Neural crest cell (in vitro differentiated cells): ENCODE measurements around the gene TEAD3. TPM values are rescaled to one million over a fixed set of nuclear protein-coding genes. Genes with fewer than 3 reads are reported as not detected.

ENCODE experiments used
- DNase-seq: peaks from one replicate; pipeline ENCODE4 v3.0.0; 2021; ENCODE audit warnings: low read depth, mixed read lengths, low spot score
- H3K27ac Mint-ChIP-seq: one replicate; pipeline ENCODE4 v1.8.0; 2021; ENCODE audit warnings: mild to moderate bottlenecking, mixed read lengths; ENCODE audit not compliant: unreplicated experiment
- H3K27me3 Mint-ChIP-seq: 2 replicates; pipeline ENCODE4 v1.8.0; 2021; ENCODE audit warnings: low read depth, mild to moderate bottlenecking, mixed read lengths
- H3K36me3 Mint-ChIP-seq: 2 replicates; pipeline ENCODE4 v1.8.0; 2021; ENCODE audit warnings: low read depth, mild to moderate bottlenecking, mixed read lengths
- H3K4me1 Mint-ChIP-seq: 2 replicates; pipeline ENCODE4 v1.8.0; 2021; ENCODE audit warnings: mixed read lengths
- H3K4me3 Mint-ChIP-seq: one replicate; pipeline ENCODE4 v1.8.0; 2021; ENCODE audit warnings: mild to moderate bottlenecking, mixed read lengths
- H3K9me3 Mint-ChIP-seq: 2 replicates; pipeline ENCODE4 v1.8.0; 2021; ENCODE audit warnings: mixed read lengths
- microRNA-seq: library from miRNA; unstranded; fragments of <30 nt; microRNA quantifications from one replicate; pipeline ENCODE4, GENCODE V29; 2020
- total RNA-seq: library from RNA; stranded (reverse); gene quantifications from 2 replicates; pipeline ENCODE4 v1.2.1, GENCODE V29; 2021
- TF ChIP-seq, protein P1 (sequence below): fragments of 200-600 bp; sonication (generic); conservative IDR thresholded peaks from 2 replicates; pipeline ENCODE4 v1.5.0; 2021; ENCODE audit warnings: antibody characterized with exemption, mild to moderate bottlenecking

Gene TEAD3
- total RNA-seq, 1 donor from 2014 or later = 19.2 TPM

DNA sequence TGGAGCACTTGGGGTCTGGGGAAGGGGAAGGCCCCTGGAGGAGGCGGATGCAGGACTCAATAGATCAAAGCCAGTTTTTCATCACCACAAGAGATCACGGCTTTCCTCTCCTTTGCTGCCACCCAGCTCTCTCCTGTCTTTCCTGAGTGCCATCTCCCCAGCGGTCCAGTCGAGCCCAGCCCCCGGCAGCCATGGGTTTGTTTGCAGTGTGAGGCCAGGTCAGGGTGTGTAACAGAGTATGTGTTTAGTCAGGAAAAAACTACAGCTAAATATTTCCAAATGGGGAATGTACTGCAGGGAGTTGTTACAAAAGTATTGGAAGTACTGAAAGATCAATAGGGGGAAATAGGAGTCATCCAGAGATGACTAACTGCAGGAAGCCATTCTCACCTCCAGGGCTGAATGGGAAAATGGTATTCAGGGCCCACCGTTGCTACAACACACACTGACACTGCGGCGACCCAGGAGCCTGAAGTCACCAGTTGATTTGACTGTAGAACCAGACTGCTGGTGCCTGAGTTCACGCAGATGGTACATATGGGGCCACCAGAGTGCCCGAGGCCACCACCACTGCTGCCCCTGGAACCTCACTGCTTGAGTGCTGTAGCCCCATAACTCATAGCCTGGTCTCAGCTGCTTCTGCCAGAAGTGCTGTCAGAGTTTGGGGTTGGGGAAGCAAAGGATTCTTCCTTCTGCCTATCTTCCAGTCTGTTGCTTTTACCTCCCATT lies 68.3 kb downstream of the TEAD3 start:
- peak overlapping the region; percentile 16 for H3K27ac Mint-ChIP-seq
- H3K4me1 Mint-ChIP-seq = peaks cover 10% of the 10 kb centered on the region
- TF ChIP-seq, protein P1, sequence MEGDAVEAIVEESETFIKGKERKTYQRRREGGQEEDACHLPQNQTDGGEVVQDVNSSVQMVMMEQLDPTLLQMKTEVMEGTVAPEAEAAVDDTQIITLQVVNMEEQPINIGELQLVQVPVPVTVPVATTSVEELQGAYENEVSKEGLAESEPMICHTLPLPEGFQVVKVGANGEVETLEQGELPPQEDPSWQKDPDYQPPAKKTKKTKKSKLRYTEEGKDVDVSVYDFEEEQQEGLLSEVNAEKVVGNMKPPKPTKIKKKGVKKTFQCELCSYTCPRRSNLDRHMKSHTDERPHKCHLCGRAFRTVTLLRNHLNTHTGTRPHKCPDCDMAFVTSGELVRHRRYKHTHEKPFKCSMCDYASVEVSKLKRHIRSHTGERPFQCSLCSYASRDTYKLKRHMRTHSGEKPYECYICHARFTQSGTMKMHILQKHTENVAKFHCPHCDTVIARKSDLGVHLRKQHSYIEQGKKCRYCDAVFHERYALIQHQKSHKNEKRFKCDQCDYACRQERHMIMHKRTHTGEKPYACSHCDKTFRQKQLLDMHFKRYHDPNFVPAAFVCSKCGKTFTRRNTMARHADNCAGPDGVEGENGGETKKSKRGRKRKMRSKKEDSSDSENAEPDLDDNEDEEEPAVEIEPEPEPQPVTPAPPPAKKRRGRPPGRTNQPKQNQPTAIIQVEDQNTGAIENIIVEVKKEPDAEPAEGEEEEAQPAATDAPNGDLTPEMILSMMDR = no peak
- H3K9me3 Mint-ChIP-seq = peaks cover 8% of the 10 kb centered on the region
- no peak overlapping the region for H3K4me3 Mint-ChIP-seq
- H3K27me3 Mint-ChIP-seq = no peaks in the 10 kb centered on the region
- DNase-seq = no peak
- peaks cover 15% of the 10 kb centered on the region for H3K36me3 Mint-ChIP-seq

- H3K4me1 Mint-ChIP-seq = peaks cover 10% of the 10 kb centered on the region
- H3K27ac Mint-ChIP-seq = no peak overlapping the region
- peaks cover 15% of the 10 kb centered on the region for H3K36me3 Mint-ChIP-seq
- H3K27me3 Mint-ChIP-seq = no peaks in the 10 kb centered on the region
- H3K4me3 Mint-ChIP-seq = no peak overlapping the region
- TF ChIP-seq, protein P1 = no peak
- DNase-seq = no peak
- peaks cover 8% of the 10 kb centered on the region for H3K9me3 Mint-ChIP-seq
These were observed 69.0 kb downstream of the TEAD3 start for GRCh38 chr6:35427851-35428321.

DNA sequence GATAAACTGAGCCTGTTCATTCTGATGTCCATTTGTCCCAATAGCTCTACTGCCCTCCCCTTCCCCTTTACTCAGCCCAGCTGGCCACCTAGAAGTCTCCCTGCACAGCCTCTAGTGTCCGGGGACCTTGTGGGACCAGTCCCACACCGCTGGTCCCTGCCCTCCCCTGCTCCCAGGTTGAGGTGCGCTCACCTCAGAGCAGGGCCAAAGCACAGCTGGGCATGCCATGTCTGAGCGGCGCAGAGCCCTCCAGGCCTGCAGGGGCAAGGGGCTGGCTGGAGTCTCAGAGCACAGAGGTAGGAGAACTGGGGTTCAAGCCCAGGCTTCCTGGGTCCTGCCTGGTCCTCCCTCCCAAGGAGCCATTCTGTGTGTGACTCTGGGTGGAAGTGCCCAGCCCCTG lies 69.4 kb downstream of the TEAD3 start:
- Mint-ChIP-seq H3K36me3 (peaks cover 15% of the 10 kb centered on the region), H3K4me1 (peaks cover 10% of the 10 kb centered on the region), H3K27ac (no peak overlapping the region), H3K4me3 (no peak overlapping the region), H3K9me3 (peaks cover 8% of the 10 kb centered on the region), H3K27me3 (no peaks in the 10 kb centered on the region)
- TF ChIP-seq, protein P1 = no peak
- DNase-seq = no peak

- TF ChIP-seq, protein P1 = no peak
- Mint-ChIP-seq H3K9me3 (peaks cover 8% of the 10 kb centered on the region), H3K4me1 (peaks cover 10% of the 10 kb centered on the region), H3K27ac (peak overlapping the region; percentile 84), H3K27me3 (no peaks in the 10 kb centered on the region), H3K4me3 (no peak overlapping the region), H3K36me3 (peaks cover 15% of the 10 kb centered on the region)
- no peak for DNase-seq
These were observed 70.8 kb downstream of the TEAD3 start for GRCh38 chr6:35426074-35426473.

- Mint-ChIP-seq H3K4me3 (no peak overlapping the region), H3K27ac (no peak overlapping the region), H3K36me3 (peaks cover 15% of the 10 kb centered on the region), H3K27me3 (no peaks in the 10 kb centered on the region), H3K4me1 (peaks cover 10% of the 10 kb centered on the region), H3K9me3 (peaks cover 8% of the 10 kb centered on the region)
- TF ChIP-seq, protein P1 = no peak
- DNase-seq = no peak
These were observed 71.6 kb downstream of the TEAD3 start for GRCh38 chr6:35425284-35425683.

Small RNAs within 50 kb of the gene (microRNA-seq; reads per million reads assigned to microRNA genes)
- gene MIR7111 = 6.5 reads per million, percentile 5 among the genes with 10 or more reads in this experiment

Other genes starting within 250 kb of the TEAD3 start
- 45.0 and 47.6 TPM in 2 replicates for gene ZNF76, start 237.3 kb downstream of the TEAD3 start, total RNA-seq
- 1.8 and 1.9 TPM in 2 replicates for gene DEF6, start 199.3 kb downstream of the TEAD3 start, total RNA-seq
- gene PPARD, start 154.5 kb downstream of the TEAD3 start, total RNA-seq = 25.6 and 26.3 TPM in 2 replicates
- 18.8 and 20.4 TPM in 2 replicates for gene FANCE, start 44.7 kb downstream of the TEAD3 start, total RNA-seq
- 1,717 and 1,733 TPM in 2 replicates for gene RPL10A, start 28.7 kb downstream of the TEAD3 start, total RNA-seq
- gene TULP1, start 15.8 kb upstream of the TEAD3 start, total RNA-seq = not detected in 2 replicates
- gene FKBP5, start 191.8 kb upstream of the TEAD3 start, total RNA-seq = 39.6 and 40.4 TPM in 2 replicates
- gene ARMC12, start 240.0 kb upstream of the TEAD3 start, total RNA-seq = 2.7 and 2.9 TPM in 2 replicates